Loucy (cell line): ENCODE measurements around the gene ARL14EP.

Experiments used
- H2AFZ ChIP-seq: fragments of 200-600 bp; sonication (generic); 2 replicates; pipeline ENCODE4 v1.6.0; 2016; ENCODE audit warnings: antibody characterized with exemption, mild to moderate bottlenecking, low read length, moderate library complexity
- H3F3A ChIP-seq: fragments of 200-600 bp; 2 replicates; pipeline ENCODE4 v1.6.0; 2016; ENCODE audit warnings: antibody characterized with exemption, low read depth, mild to moderate bottlenecking
- H3K27me3 ChIP-seq: fragments of 200-600 bp; sonication (generic); 2 replicates; pipeline ENCODE4 v1.6.1; 2014; ENCODE audit warnings: low read length, mild to moderate bottlenecking; ENCODE audit not compliant: insufficient read depth, poor library complexity, severe bottlenecking
- H3K36me3 ChIP-seq: fragments of 200-600 bp; sonication (generic); 2 replicates; pipeline ENCODE4 v1.6.1; 2016; ENCODE audit warnings: low read length; ENCODE audit not compliant: insufficient read depth
- H3K4me1 ChIP-seq: fragments of 200-600 bp; sonication (generic); 2 replicates; pipeline ENCODE4 v1.5.1; 2014; ENCODE audit warnings: low read length, mild to moderate bottlenecking; ENCODE audit not compliant: insufficient read depth, poor library complexity, severe bottlenecking
- H3K4me2 ChIP-seq: fragments of 200-600 bp; sonication (generic); 2 replicates; pipeline ENCODE4 v1.6.0; 2014; ENCODE audit warnings: antibody characterized with exemption, low read length, low read depth, mild to moderate bottlenecking; ENCODE audit not compliant: poor library complexity, severe bottlenecking
- H3K4me3 ChIP-seq: fragments of 200-600 bp; sonication (generic); 2 replicates; pipeline ENCODE4 v1.5.1; 2014; ENCODE audit warnings: low read length, mild to moderate bottlenecking, mixed read lengths; ENCODE audit not compliant: poor library complexity, severe bottlenecking
- H3K79me2 ChIP-seq: fragments of 200-600 bp; sonication (generic); 2 replicates; pipeline ENCODE4 v1.6.1; 2014; ENCODE audit warnings: low read length; ENCODE audit not compliant: insufficient read depth
- H3K9ac ChIP-seq: fragments of 200-600 bp; sonication (generic); 2 replicates; pipeline ENCODE4 v1.6.0; 2014; ENCODE audit warnings: mild to moderate bottlenecking, low read depth, low read length, moderate library complexity; ENCODE audit not compliant: poor library complexity, severe bottlenecking
- H3K9me2 ChIP-seq: fragments of 200-600 bp; sonication (generic); replicated peaks from 2 replicates; pipeline ENCODE4 v1.6.1; 2016; ENCODE audit warnings: low read depth, low read length, mixed read lengths
- H3K9me3 ChIP-seq: fragments of 200-600 bp; sonication (generic); 2 replicates; pipeline ENCODE4 v1.6.1; 2014; ENCODE audit warnings: mild to moderate bottlenecking, antibody characterized with exemption, low read length, low read depth; ENCODE audit not compliant: insufficient read depth
- H4K20me1 ChIP-seq: fragments of 200-600 bp; sonication (generic); 2 replicates; pipeline ENCODE4 v1.6.0; 2014; ENCODE audit warnings: antibody characterized with exemption, low read length, mild to moderate bottlenecking; ENCODE audit not compliant: insufficient read depth, poor library complexity, severe bottlenecking
- EZH2phosphoT487 ChIP-seq: fragments of 200-600 bp; IDR thresholded peaks from 2 replicates; pipeline ENCODE4 v1.6.1; 2018; ENCODE audit warnings: antibody characterized with exemption, mild to moderate bottlenecking, moderate library complexity, borderline replicate concordance
- TF ChIP-seq, protein P1 (sequence below): fragments of 200-600 bp; sonication (generic); conservative IDR thresholded peaks from 2 replicates; pipeline ENCODE4 v1.5.1; 2014; ENCODE audit warnings: mild to moderate bottlenecking, antibody characterized with exemption, low read length

ARL14EP gene

DNA sequence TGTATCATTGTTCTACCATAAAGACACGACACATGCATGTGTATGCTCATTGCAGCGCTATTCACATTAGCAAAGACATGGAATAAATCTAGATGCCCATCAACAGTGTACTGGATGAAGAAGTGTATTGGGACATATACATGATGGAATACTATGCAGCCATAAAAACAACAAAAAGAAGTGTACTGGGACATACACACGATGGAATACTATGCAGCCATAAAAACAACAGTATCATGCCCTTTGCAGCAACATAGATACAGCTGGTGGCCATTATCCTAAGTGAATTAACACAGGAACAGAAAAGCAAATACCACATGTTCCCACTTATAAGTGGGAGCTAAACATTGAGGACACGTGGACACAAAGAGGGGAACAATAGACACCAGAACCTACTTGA lies 22.7 kb downstream of the ARL14EP start:
- no peaks in the 10 kb centered on the region for H4K20me1 ChIP-seq
- H3K9ac ChIP-seq, result no peak overlapping the region
- no peaks in the 10 kb centered on the region for H3K9me2 ChIP-seq
- H3K79me2 ChIP-seq, result no peaks in the 10 kb centered on the region
- no peaks in the 10 kb centered on the region for H3K9me3 ChIP-seq
- no peaks in the 10 kb centered on the region for H3F3A ChIP-seq
- no peaks in the 10 kb centered on the region for H3K4me1 ChIP-seq
- no peaks in the 10 kb centered on the region for H3K27me3 ChIP-seq
- no peaks in the 10 kb centered on the region for H3K36me3 ChIP-seq
- no peak overlapping the region for H3K4me3 ChIP-seq
- no peak overlapping the region for H2AFZ ChIP-seq
- no peak overlapping the region for H3K4me2 ChIP-seq
- TF ChIP-seq, protein P1, sequence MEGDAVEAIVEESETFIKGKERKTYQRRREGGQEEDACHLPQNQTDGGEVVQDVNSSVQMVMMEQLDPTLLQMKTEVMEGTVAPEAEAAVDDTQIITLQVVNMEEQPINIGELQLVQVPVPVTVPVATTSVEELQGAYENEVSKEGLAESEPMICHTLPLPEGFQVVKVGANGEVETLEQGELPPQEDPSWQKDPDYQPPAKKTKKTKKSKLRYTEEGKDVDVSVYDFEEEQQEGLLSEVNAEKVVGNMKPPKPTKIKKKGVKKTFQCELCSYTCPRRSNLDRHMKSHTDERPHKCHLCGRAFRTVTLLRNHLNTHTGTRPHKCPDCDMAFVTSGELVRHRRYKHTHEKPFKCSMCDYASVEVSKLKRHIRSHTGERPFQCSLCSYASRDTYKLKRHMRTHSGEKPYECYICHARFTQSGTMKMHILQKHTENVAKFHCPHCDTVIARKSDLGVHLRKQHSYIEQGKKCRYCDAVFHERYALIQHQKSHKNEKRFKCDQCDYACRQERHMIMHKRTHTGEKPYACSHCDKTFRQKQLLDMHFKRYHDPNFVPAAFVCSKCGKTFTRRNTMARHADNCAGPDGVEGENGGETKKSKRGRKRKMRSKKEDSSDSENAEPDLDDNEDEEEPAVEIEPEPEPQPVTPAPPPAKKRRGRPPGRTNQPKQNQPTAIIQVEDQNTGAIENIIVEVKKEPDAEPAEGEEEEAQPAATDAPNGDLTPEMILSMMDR, result no peak

- H3K4me1 ChIP-seq, result no peaks in the 10 kb centered on the region
- no peaks in the 10 kb centered on the region for H3K79me2 ChIP-seq
- H3K9me2 ChIP-seq, result no peaks in the 10 kb centered on the region
- no peak overlapping the region for H3K9ac ChIP-seq
- H2AFZ ChIP-seq, result no peak overlapping the region
- H3K9me3 ChIP-seq, result no peaks in the 10 kb centered on the region
- no peak for TF ChIP-seq EZH2phosphoT487
- TF ChIP-seq, protein P1, result peak; percentile 53
- no peak overlapping the region for H3K4me2 ChIP-seq
- H3F3A ChIP-seq, result no peaks in the 10 kb centered on the region
- no peak overlapping the region for H3K4me3 ChIP-seq
- no peaks in the 10 kb centered on the region for H3K36me3 ChIP-seq
- H3K27me3 ChIP-seq, result no peaks in the 10 kb centered on the region
- no peaks in the 10 kb centered on the region for H4K20me1 ChIP-seq
These were observed 23.3 kb downstream of the ARL14EP start for GRCh38 chr11:30346068-30346688.

GRCh38 chr11:30348035-30348434 lies 25.1 kb downstream of the ARL14EP start:
- no peaks in the 10 kb centered on the region for H3F3A ChIP-seq
- H3K27me3 ChIP-seq, result no peaks in the 10 kb centered on the region
- H3K9me3 ChIP-seq, result no peaks in the 10 kb centered on the region
- H3K4me2 ChIP-seq, result no peak overlapping the region
- no peaks in the 10 kb centered on the region for H3K9me2 ChIP-seq
- H3K79me2 ChIP-seq, result no peaks in the 10 kb centered on the region
- H4K20me1 ChIP-seq, result no peaks in the 10 kb centered on the region
- no peak overlapping the region for H3K9ac ChIP-seq
- H3K4me1 ChIP-seq, result no peaks in the 10 kb centered on the region
- no peaks in the 10 kb centered on the region for H3K36me3 ChIP-seq
- TF ChIP-seq EZH2phosphoT487, result no peak
- TF ChIP-seq, protein P1, result no peak
- H2AFZ ChIP-seq, result no peak overlapping the region
- no peak overlapping the region for H3K4me3 ChIP-seq
